Hematopoietic multipotent progenitor cell treated with erythropoietin and hydrocortisone succinate and interleukin-3 and kit ligand, for 4 days (in vitro differentiated cells): Measurements from ENCODE around the gene CDAN1.
A peak's percentile ranks its signal among the peaks of the same experiment; 100 is the strongest.
"Not testable (repeated sequence)": the region's sequence is repeated elsewhere in the genome, so short reads cannot be mapped to it uniquely, and the experiment has no call there.

Source experiments
- DNase-seq: peaks from one replicate; pipeline ENCODE4 v3.0.0-alpha.2; 2015

The CDAN1 gene, protein sequence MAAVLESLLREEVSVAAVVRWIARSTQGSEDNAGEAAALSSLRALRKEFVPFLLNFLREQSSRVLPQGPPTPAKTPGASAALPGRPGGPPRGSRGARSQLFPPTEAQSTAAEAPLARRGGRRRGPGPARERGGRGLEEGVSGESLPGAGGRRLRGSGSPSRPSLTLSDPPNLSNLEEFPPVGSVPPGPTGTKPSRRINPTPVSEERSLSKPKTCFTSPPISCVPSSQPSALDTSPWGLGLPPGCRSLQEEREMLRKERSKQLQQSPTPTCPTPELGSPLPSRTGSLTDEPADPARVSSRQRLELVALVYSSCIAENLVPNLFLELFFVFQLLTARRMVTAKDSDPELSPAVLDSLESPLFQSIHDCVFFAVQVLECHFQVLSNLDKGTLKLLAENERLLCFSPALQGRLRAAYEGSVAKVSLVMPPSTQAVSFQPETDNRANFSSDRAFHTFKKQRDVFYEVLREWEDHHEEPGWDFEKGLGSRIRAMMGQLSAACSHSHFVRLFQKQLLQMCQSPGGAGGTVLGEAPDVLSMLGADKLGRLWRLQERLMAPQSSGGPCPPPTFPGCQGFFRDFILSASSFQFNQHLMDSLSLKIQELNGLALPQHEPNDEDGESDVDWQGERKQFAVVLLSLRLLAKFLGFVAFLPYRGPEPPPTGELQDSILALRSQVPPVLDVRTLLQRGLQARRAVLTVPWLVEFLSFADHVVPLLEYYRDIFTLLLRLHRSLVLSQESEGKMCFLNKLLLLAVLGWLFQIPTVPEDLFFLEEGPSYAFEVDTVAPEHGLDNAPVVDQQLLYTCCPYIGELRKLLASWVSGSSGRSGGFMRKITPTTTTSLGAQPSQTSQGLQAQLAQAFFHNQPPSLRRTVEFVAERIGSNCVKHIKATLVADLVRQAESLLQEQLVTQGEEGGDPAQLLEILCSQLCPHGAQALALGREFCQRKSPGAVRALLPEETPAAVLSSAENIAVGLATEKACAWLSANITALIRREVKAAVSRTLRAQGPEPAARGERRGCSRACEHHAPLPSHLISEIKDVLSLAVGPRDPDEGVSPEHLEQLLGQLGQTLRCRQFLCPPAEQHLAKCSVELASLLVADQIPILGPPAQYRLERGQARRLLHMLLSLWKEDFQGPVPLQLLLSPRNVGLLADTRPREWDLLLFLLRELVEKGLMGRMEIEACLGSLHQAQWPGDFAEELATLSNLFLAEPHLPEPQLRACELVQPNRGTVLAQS

DNA sequence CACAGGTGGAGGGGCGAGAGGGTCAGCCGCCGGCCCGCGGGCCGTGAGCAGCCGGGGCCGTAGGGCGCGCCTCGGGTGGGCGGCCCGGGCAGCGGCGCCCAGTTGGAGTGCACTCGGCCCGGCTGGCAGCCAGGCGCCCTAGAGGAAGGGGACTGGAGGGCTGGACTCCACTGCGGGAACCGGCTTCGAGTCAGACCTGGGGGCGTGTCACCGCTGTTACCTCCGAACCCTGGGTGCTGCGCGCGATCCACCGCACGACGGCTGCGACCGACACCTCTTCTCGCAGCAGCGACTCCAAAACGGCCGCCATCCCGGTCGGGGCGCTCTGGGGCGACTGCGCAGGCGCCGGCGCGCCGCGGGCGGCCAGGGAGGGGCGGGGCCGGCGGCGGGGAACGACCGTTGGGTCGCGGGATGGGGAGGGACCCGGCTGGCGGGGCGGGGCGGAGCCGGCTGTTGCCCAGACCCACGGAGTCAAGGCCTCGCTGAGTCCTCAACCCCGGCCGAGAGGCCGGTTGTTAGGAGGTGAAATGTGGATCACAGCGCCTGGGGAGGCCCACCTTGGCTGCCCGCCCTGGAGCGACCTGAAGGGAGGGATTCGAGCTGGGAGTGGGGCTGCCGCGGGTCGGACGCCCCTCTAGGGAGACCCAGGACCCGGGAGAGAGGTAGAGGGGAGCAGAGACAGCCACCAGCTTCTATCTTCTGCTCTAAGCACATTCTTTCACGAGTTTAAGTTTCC lies at the start of gene CDAN1:
CDAN1 (minus strand) TSS at position 336 of the 736 bp plus-strand sequence; CDS start at position 310, 26 bp downstream.
- peak; percentile 96 for DNase-seq

DNA sequence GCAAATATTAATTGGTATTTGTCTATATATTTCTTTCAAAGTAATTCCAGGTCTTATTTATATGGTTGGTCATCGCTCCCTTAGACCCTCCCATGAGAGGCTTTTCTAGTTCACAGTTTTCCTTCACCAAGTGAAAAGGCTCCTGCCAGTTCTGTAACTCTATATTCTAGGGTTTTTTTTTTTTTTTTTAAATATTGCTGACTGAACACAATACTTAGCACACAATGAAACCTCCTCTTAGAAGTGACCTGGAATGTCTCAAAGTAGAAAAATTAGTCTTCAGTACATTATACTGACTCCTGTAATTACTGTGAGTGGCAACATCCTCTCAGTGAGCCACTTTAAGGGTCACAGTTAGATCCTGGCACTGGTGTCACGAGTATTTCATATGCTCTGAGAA lies 48.6 kb upstream of the CDAN1 start:
- DNase-seq: no peak

DNA sequence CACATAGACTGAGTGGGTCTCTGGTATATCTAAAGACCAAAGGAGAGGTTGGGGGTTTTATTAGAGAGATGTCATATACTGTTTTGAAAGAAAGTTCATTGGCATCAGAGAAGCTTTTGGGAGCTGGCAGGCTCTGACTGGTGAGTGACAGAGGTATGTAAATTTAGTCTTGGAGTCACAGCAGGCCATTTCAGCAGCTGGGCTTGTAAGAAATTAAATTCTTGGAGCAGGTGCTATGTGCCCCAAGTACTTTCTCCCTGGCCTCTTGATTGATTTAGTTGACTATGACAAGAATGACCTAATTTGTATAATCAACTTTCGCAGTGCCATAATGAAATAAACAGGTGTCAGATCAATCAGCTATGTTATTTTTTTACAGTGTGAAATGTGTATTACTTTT lies 47.8 kb upstream of the CDAN1 start:
- DNase-seq: no peak

DNA sequence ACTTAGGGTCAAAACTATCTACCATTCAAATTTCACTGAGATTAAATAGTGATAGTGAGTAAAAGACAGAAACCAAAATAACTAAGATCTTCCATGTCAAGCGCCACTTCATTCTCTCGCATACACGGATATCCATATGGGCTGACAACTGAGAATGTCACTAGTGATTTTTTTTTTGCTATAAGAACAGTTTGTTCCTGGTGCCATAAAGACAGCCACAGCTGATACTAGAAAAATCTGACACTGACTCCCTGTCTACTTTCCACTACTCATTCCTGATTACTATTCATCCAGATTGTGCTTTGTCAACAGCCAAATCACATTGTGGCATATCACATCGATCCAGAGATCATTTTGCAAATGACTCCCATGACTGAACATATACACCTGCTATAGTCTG lies 45.8 kb upstream of the CDAN1 start:
- no peak for DNase-seq

DNA sequence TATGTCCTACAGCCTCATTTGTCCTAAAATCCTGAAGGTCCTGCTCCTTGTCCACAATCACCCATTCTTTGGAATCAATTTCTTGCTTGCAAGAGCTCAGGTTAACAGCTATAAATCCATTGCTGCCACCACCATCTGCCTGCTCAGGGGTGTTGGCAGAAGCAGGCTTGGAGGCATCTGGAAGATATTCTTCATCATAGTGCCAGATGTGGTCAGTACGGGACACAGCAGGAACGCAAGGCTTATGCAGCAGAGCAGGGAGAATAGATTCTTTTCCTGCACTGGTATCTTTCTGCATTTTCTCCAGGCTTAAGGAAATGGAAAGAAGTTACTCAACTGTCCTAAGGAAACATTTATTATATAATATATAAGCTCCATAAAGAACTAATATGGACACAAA lies 38.5 kb upstream of the CDAN1 start:
- DNase-seq: no peak

DNA sequence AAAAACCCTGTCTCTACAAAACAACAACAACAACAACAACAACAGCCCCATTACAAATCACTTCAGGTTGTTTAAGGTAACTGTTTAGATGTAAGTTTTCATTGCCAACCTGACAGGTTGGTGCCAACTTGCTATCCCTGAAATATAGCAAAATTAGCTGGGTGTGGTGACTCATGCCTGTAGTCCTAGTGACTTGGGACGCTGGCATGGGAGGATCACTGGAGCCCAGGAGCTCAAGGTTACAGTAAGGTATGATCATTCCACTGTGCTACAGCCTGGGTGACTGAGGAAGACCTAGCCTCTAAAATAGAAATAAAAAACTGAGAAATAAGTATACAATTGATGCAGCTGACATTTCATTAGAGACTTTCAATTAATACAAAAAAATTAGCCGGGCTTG lies 36.0 kb upstream of the CDAN1 start:
- DNase-seq: no peak

DNA sequence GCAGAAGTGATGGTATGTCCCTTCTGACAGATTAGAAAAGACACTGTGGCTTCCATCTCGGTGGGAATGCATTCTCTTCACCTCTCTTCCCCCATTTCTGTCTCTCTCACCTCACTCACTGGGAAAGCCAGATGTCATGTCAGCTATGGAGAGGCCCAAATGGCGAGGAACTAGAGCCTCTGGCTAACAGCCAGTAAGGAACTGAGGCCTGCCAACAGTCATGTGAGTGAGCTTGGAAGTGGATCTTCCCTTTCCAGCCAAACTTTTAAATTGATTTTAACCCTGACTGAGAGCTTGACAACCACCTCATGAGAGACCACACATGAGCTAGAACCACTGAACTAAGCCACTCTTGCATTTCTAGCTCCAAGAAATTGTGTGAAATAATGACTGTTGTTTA lies 35.2 kb upstream of the CDAN1 start:
- DNase-seq: no peak

DNA sequence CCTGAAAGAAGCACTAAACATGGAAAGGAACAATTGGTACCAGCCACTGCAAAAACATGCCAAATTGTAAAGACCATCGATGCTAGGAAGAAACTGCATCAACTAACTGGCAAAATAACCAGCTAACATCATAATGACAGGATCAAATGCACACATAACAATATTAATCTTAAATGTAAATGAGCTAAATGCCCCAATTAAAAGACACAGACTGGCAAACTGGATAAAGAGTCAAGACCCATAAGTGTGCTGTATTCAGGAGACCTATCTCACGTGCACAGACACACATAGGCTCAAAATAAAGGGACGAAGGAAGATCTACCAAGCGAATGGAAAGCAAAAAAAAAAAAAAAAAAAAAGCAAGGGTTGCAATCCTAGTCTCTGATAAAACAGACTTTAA lies 29.2 kb upstream of the CDAN1 start:
- not testable (repeated sequence) for DNase-seq

DNA sequence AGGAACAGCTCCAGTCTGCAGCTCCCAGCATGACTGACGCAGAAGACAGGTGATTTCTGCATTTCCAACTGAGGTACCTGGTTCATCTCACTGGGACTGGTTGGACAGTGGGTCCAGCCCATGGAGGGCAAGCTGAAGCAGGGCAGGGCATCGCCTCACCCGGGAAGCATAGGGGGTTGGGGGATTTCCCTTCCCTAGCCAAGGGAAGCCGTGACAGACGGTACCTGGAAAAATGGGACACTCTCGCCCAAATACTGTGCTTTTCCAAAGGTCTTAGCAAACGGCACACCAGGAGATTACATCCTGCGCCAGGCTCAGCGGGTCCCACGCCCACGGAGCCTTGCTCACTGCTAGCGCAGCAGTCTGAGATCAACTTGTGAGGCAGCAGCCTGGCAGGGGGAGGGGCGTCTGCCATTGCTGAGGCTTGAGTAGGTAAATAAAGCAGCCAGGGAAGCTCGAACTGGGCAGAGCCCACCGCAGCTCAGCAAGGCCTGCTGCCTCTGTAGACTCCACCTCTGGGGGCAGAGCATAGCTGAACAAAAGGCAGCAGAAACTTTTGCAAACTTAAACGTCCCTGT lies 27.3 kb upstream of the CDAN1 start:
- not testable (repeated sequence) for DNase-seq

DNA sequence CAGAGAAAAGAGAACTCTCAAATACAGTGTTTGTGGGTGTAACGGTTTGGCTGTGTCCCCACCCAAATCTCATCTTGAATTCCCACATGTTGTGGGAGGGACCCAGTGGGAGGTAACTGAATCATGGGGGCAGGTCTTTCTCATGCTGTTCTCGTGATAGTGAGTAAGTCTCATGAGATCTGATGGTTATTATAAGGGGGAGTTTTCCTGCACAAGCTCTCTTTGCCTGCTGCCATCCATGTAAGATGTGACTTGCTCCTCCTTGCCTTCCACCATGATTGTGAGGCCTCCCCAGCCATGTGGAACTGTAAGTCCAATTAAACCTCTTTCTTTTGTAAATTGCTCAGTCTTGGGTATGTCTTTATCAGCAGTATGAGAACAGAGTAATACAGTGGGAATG lies 24.9 kb upstream of the CDAN1 start:
- DNase-seq: not testable (repeated sequence)

DNA sequence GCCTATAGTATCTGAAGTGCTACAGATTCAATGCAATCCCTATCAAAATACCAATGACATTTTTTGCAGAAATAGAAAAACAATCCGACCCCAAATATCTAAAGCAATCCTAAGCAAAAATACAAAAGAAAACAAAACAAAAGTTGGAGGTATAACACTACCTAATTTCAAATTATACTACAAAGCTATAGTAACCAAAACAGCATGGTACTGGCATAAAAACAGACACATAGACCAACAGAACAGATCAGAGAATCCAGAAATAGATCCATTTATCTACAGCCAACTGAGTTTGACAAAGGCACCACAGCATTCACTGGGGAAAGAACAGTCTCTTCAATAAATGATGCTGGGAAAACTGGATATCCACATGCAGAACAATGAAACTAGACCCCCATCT lies 23.8 kb upstream of the CDAN1 start:
- DNase-seq: no peak

DNA sequence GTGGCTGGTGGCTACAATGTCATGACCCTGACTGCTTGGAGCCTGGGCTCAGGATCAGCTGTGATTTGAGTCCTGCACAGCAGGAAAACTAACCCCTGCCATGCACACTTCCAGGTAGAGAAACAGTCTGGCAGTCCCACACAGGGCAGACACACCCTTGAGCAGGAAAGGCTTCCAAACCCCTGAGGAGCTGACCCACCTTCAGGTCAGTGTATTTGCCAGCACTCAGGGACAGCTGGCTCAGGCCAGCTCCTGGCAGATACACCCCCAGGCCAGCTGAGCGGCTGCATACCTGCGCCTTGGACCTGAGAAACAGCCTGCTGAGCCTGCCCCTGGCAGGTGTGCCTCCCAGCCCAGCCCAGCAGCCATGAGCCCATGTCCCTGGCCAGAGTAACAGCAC lies 22.2 kb upstream of the CDAN1 start:
- DNase-seq: no peak

DNA sequence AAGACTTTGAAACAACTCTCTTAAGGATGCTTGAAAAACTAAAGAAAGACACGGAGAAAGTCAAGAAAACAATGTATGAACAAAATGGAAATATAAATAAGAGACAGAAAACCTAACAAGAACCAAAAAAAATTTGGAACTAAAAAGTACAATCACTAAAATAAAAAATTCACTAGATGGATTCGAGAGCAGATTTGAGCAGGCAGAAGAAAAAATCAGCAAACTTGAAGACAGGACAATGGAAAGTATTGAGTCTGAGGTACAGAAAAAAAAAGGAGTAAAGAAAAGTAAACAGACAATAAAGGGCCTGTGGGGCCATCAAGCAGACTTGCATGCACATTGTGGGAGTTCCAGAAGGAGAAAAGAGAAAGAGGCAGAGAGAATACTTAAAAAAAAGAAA lies 13.4 kb upstream of the CDAN1 start:
- no peak for DNase-seq

DNA sequence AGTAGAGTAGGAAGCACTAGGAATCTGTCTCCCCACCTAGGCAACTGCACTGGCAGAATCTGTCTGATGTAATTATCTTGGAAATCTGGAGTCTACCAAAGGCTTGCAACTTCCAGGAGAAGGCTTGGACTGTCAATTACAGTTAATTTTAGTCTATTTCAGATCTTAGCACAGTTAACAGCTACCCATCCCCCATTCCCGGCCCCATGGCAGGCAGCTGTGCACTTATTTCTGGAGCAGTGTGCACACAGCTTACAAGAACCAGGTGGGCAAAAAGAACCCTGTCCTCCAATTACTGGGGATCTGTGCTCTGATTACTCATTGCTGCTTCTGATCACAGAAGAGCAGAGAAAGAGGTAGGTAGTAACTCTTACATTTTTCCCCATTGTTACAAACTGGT lies 12.3 kb upstream of the CDAN1 start:
- no peak for DNase-seq

DNA sequence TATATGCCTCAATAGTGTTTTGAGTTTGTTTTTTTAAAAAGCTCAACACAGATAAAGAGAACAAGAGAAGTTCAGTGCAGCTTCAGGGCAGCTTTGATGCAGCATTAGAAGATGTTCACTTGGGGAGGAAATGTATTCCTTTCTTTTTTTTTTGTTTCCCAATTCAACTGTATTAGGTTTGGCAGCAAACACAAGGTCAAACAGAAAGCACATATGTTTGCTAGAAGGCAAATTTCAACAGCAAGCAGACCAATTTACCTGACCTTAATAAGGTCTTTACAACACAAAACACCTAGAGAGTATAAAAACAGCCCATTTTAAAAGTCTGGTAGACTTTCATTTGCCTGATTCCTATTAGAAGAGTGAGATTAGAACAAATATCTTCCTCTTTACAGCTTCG lies 7.3 kb upstream of the CDAN1 start:
- no peak for DNase-seq

DNA sequence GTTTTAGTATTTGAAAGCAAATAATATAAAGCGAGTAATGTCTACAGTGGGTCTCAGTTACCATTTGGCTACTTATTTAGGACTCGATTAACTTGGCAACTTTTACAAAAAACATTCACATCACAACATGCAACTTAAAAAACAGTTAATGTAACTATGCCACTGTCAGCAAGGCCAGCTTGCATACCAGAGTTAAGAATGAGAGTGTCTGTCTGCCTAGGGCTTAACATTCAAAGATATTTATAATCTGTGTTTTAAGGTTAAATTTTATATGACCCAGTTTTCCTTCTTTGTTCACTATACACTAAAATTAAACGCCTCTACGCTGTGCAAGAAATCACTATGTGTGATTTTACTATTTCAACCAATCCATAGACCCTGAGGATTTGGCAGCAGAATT lies 5.2 kb upstream of the CDAN1 start:
- DNase-seq: no peak

DNA sequence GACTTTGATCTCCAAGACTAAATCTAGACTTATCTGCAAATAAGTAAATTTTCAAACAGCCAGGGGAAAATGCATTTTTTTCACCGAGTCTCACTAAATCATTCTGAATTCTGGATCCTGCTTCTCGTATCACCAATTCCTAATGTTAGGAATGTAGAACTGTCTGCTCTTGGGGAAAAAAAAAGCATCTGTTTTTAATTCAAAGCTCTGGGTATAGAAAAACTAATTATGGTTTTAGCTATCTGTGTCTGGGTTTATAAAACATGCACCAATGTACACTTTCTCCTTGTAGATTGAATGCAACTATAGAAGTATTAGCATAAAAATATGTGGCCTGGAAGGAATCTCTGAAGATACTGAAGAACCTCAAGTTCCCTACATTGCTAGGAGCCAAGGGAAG lies 4.8 kb upstream of the CDAN1 start:
- no peak for DNase-seq

DNA sequence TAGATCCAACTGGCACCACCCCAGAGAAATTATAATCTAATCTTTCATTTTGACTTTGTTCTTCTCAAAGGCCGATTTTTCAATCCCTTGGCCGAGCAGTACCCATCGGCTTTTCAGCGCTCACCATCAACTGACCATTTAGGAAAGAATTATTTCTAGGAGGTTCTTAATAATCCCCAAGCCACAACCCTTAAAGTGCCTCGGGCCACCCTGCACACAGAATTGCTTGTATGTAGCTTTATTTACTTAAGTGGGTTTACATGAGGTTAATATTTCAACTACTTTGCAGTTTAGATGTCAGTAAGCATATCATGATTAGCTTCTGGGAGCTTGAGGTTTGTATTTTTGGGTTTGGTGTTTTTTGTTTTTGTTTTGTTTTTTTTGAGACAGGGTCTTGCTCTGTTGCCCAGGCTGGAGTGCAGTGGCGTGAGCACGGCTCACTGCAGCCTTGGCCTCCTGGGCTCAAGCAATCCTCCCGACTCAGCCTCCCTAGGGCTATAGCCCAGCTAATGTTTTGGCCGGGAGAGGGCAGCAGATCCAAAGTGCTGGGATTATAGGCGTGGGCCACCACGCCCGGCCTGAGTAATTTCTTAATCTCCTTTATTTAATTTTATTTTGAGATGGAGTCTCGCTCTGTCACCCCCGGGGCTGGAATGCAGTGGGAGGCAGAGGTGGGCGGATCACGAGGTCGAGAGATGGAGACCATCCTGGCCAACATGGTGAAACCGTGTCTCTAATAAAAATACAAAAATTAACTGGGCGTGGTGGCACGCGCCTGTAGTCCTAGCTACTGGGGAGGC lies 801 bp upstream of the CDAN1 start:
- DNase-seq: peak; percentile 28

DNA sequence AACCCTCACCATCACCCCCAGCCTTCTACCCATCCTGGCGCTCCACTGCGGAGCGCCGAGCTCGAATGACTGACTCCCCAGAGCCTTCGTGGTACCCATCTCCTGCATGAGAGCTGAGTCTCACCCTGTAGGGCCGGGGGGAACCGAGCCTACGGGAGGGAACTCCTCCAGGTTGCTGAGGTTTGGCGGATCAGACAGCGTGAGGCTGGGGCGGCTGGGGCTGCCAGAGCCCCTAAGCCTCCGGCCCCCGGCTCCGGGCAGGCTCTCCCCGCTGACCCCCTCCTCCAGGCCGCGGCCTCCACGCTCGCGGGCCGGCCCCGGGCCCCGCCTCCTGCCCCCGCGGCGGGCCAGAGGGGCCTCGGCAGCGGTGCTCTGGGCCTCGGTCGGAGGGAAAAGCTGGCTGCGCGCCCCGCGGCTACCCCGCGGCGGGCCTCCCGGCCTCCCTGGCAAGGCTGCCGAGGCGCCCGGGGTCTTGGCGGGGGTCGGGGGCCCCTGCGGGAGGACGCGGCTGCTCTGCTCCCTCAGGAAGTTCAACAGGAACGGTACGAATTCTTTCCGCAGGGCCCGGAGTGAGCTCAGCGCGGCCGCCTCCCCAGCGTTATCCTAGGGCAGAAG lies 643 bp downstream of the CDAN1 start:
- DNase-seq: peak; percentile 50

DNA sequence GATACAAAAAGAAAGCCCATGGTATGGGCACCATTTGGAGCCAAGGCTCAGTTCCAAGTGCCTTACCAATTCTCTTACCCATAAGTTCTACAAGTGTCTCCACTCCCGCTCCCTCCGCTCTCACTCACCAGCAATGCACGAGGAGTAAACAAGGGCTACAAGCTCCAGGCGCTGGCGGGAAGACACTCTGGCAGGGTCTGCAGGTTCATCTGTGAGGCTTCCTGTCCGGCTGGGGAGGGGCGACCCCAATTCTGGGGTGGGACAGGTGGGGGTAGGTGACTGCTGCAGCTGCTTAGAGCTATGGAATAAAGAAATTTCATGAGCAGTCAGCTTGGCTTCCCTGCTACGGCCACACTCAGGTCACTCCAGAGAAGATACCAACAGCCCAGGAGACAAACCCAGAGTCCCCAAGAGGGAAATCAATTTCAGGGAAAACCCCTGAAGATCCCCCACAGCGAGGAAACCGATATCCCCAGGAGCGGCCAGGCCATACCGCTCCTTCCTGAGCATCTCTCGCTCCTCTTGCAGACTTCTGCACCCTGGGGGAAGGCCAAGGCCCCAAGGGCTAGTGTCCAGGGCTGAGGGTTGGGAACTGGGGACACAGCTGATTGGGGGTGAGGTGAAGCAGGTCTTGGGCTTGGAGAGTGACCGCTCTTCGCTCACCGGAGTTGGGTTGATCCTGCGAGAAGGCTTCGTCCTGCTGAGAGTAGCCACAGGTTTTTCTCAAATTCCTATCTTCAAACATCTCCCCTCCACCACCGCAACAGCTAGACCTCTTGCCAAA lies 1.4 kb downstream of the CDAN1 start:
- no peak for DNase-seq
